Nephron progenitor cell (in vitro differentiated cells): ENCODE measurements around the gene TMED1.

ENCODE experiments used
- DNase-seq: peaks from one replicate; pipeline ENCODE4 v3.0.0; 2021
- H3K27ac Mint-ChIP-seq: 2 replicates; pipeline ENCODE4 v1.8.0; 2021; ENCODE audit warnings: mild to moderate bottlenecking, moderate library complexity, mixed read lengths
- H3K27me3 Mint-ChIP-seq: 2 replicates; pipeline ENCODE4 v1.8.0; 2021; ENCODE audit warnings: mild to moderate bottlenecking, low read depth, mixed read lengths; ENCODE audit not compliant: poor library complexity
- H3K36me3 Mint-ChIP-seq: 2 replicates; pipeline ENCODE4 v1.8.0; 2021; ENCODE audit warnings: low read depth, mixed read lengths
- H3K4me1 Mint-ChIP-seq: 2 replicates; pipeline ENCODE4 v1.8.0; 2021; ENCODE audit warnings: mixed read lengths
- H3K4me3 Mint-ChIP-seq: 2 replicates; pipeline ENCODE4 v1.8.0; 2021; ENCODE audit warnings: mild to moderate bottlenecking, moderate library complexity, mixed read lengths
- H3K9me3 Mint-ChIP-seq: 2 replicates; pipeline ENCODE4 v1.8.0; 2021; ENCODE audit warnings: mild to moderate bottlenecking, moderate library complexity, mixed read lengths
- TF ChIP-seq, protein P1 (sequence below): fragments of 200-600 bp; sonication (generic); IDR thresholded peaks from 2 replicates; pipeline ENCODE4 v1.5.0; 2021; ENCODE audit warnings: antibody characterized with exemption

The TMED1 gene, protein sequence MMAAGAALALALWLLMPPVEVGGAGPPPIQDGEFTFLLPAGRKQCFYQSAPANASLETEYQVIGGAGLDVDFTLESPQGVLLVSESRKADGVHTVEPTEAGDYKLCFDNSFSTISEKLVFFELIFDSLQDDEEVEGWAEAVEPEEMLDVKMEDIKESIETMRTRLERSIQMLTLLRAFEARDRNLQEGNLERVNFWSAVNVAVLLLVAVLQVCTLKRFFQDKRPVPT

GRCh38 chr19:10835754-10836478, at the start of gene TMED1:
TMED1 (minus strand) TSS chr19:10836212; CDS start chr19:10836191, 21 bp downstream.
- DNase-seq = peak; percentile 100
- Mint-ChIP-seq H3K4me1 (peaks cover 26% of the 10 kb centered on the region), H3K27me3 (peaks cover 26% of the 10 kb centered on the region), H3K9me3 (peaks cover 25% of the 10 kb centered on the region), H3K36me3 (peaks cover 22% of the 10 kb centered on the region), H3K4me3 (peak within 1 kb of the TSS; percentile 91), H3K27ac (peak within 1 kb of the TSS; percentile 100)
- TF ChIP-seq, protein P1, sequence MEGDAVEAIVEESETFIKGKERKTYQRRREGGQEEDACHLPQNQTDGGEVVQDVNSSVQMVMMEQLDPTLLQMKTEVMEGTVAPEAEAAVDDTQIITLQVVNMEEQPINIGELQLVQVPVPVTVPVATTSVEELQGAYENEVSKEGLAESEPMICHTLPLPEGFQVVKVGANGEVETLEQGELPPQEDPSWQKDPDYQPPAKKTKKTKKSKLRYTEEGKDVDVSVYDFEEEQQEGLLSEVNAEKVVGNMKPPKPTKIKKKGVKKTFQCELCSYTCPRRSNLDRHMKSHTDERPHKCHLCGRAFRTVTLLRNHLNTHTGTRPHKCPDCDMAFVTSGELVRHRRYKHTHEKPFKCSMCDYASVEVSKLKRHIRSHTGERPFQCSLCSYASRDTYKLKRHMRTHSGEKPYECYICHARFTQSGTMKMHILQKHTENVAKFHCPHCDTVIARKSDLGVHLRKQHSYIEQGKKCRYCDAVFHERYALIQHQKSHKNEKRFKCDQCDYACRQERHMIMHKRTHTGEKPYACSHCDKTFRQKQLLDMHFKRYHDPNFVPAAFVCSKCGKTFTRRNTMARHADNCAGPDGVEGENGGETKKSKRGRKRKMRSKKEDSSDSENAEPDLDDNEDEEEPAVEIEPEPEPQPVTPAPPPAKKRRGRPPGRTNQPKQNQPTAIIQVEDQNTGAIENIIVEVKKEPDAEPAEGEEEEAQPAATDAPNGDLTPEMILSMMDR = peak; percentile 15

DNA sequence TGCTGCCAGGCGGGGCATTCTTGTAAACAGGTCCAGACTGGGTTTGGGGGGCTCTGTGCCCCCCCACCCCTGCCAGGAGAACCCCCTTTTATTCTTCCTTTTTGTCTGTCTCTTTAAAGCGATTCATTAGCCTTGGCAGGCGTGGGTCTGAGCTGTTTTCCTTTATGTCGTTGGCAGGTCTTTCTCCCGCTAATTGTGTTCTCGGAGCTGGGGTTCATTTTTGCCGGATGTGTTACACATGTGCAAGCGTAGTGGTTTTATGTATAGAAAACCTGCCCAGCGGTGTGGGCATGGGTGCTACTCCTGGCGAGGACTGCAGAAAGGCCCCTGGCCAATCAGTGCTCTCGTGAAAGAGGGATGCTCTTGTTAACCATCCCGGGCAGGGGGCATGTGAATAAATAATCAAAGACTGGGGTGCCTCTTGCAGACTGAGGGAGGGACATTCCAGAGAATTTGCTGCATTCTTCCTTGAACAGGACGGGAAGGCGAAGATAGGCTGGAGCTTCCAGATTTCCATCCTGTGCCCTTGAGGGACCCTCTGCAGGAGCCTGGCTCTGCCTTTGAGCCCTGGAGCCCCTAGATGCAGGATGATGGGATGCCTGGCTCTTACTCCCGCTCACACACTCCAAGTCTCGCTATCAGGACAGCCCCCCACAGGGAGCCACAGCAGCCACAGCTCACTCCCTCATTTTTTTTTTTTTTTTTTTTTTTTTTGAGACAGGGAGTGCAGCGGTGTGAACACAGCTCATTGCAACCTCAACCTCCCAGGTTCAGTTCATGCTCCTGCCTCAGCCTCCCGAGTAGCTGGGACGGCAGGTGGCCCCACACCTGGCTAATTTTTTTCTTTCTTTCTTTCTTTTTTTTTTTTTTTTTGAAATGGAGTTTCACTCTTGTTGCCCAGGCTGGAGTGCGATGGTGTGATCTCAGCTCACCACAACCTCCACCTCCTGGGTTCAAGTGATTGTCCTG, 49.5 kb upstream of the TMED1 start:
- no peak for DNase-seq
- Mint-ChIP-seq H3K4me1 (peaks cover 70% of the 10 kb centered on the region), H3K27me3 (peaks cover 3% of the 10 kb centered on the region), H3K27ac (peak overlapping the region; percentile 94), H3K4me3 (peak overlapping the region; percentile 29), H3K9me3 (no peaks in the 10 kb centered on the region), H3K36me3 (no peaks in the 10 kb centered on the region)
- TF ChIP-seq, protein P1 = no peak

DNA sequence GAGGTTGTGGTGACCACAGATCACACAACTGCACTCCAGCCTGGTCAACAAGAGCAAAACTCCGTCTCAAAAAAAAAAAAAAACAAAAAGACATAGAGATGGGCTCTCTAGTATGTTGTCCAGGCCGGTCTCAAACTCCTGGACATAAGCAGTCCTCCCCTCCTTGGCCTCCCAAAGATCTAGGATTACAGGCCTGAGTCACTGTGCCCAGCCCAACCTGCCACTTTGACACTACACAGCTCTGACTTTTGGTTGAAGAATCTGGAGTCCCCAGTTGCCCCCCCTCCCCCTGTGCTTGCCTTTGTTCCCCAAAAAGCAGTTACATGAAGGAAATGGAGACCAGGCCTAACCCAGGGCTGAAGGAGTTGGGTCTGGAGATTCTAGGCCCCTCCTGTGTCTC, 48.3 kb upstream of the TMED1 start:
- no peaks in the 10 kb centered on the region for H3K36me3 Mint-ChIP-seq
- no peak overlapping the region for H3K27ac Mint-ChIP-seq
- DNase-seq = no peak
- H3K4me1 Mint-ChIP-seq = peaks cover 82% of the 10 kb centered on the region
- peaks cover 3% of the 10 kb centered on the region for H3K27me3 Mint-ChIP-seq
- H3K9me3 Mint-ChIP-seq = no peaks in the 10 kb centered on the region
- H3K4me3 Mint-ChIP-seq = peak overlapping the region; percentile 34
- TF ChIP-seq, protein P1 = no peak

- H3K36me3 Mint-ChIP-seq = no peaks in the 10 kb centered on the region
- peak overlapping the region; percentile 71 for H3K4me3 Mint-ChIP-seq
These were observed 46.1 kb upstream of the TMED1 start for GRCh38 chr19:10882108-10882457.

GRCh38 chr19:10881403-10882107, 45.5 kb upstream of the TMED1 start:
- H3K36me3 Mint-ChIP-seq = no peaks in the 10 kb centered on the region
- TF ChIP-seq, protein P1 = no peak
- peak overlapping the region; percentile 98 for H3K27ac Mint-ChIP-seq
- H3K27me3 Mint-ChIP-seq = peaks cover 3% of the 10 kb centered on the region
- H3K4me3 Mint-ChIP-seq = peak overlapping the region; percentile 71
- no peaks in the 10 kb centered on the region for H3K9me3 Mint-ChIP-seq
- H3K4me1 Mint-ChIP-seq = peaks cover 79% of the 10 kb centered on the region
- peak; percentile 77 for DNase-seq

More at GRCh38 chr19:10882108-10882457, 46.1 kb upstream of the TMED1 start:
- Mint-ChIP-seq H3K27me3 (peaks cover 3% of the 10 kb centered on the region), H3K4me1 (peaks cover 78% of the 10 kb centered on the region), H3K9me3 (no peaks in the 10 kb centered on the region), H3K27ac (peak overlapping the region; percentile 98)
- TF ChIP-seq, protein P1 = no peak
- no peak for DNase-seq
